Muscle layer of duodenum (tissue), 2 donors: ENCODE data around the gene DEFB118.
"Not testable (repeated sequence)": the region's sequence is repeated elsewhere in the genome, so short reads cannot be mapped to it uniquely, and the experiment has no call there.

Experiments used
- H3K27ac ChIP-seq: one replicate; pipeline ENCODE4 v1.7.0; 2013; ENCODE audit warnings: mild to moderate bottlenecking, low read length
- H3K27me3 ChIP-seq: one replicate; pipeline ENCODE4 v1.7.0; 2013; ENCODE audit warnings: low read depth, mild to moderate bottlenecking, control low read depth, low read length
- H3K36me3 ChIP-seq, 2 donors: one replicate each; pipeline ENCODE4 v1.7.0; 2013; ENCODE audit warnings: low read length in 2 of 2, control low read depth in 1 of 2, mild to moderate bottlenecking in 1 of 2; ENCODE audit not compliant: insufficient read depth in 2 of 2, control insufficient read depth in 1 of 2
- H3K4me1 ChIP-seq, 2 donors: one replicate each; pipeline ENCODE4 v1.7.0; 2013; ENCODE audit warnings: low read length in 2 of 2, mild to moderate bottlenecking in 2 of 2, control low read depth in 1 of 2, moderate library complexity in 1 of 2; ENCODE audit not compliant: insufficient read depth in 2 of 2, control insufficient read depth in 1 of 2
- H3K4me3 ChIP-seq, 2 donors: one replicate each; pipeline ENCODE4 v1.7.0; 2013; ENCODE audit warnings: low read length in 2 of 2, low read depth in 1 of 2, mild to moderate bottlenecking in 1 of 2
- H3K9me3 ChIP-seq, 2 donors: one replicate each; pipeline ENCODE4 v1.7.0; 2013; ENCODE audit warnings: low read length in 2 of 2, control low read depth in 1 of 2, mild to moderate bottlenecking in 1 of 2; ENCODE audit not compliant: control insufficient read depth in 1 of 2
- donor health status: healthy.

The DEFB118 gene

GRCh38 chr20:31368301-31368700 is at the start of gene DEFB118:
TSS of gene DEFB118 (plus strand) at chr20:31368601. CDS start at chr20:31368651, 50 bp downstream.
- H3K9me3 ChIP-seq, result peaks cover 2 to 6% of the 10 kb centered on the region in 2 donors
- H3K4me3 ChIP-seq, result no peak within 1 kb of the TSS
- no peak within 1 kb of the TSS for H3K27ac ChIP-seq
- no peaks in the 10 kb centered on the region for H3K27me3 ChIP-seq
- no peaks in the 10 kb centered on the region for H3K36me3 ChIP-seq
- H3K4me1 ChIP-seq, result no peaks in the 10 kb centered on the region

- H3K9me3 ChIP-seq, result peaks cover 5 to 28% of the 10 kb centered on the region in 2 donors
- no peaks in the 10 kb centered on the region for H3K36me3 ChIP-seq
- no peak overlapping the region for H3K27ac ChIP-seq
- H3K4me3 ChIP-seq, result no peak overlapping the region
- no peaks in the 10 kb centered on the region for H3K27me3 ChIP-seq
- no peaks in the 10 kb centered on the region for H3K4me1 ChIP-seq
Observed at GRCh38 chr20:31322504-31322903, 45.9 kb upstream of the DEFB118 start.

- Histone ChIP-seq H3K36me3 (no peaks in the 10 kb centered on the region), H3K9me3 (peaks cover 0 to 14% of the 10 kb centered on the region in 2 donors), H3K27ac (no peak overlapping the region), H3K4me1 (no peaks in the 10 kb centered on the region), H3K4me3 (no peak overlapping the region), H3K27me3 (no peaks in the 10 kb centered on the region)
Observed at GRCh38 chr20:31330893-31331292, 37.5 kb upstream of the DEFB118 start.

GRCh38 chr20:31341470-31341869 is 26.9 kb upstream of the DEFB118 start:
- no peaks in the 10 kb centered on the region for H3K36me3 ChIP-seq
- H3K4me1 ChIP-seq, result no peaks in the 10 kb centered on the region
- H3K27me3 ChIP-seq, result no peaks in the 10 kb centered on the region
- H3K4me3 ChIP-seq, result no peak overlapping the region
- peaks cover 0 to 6% of the 10 kb centered on the region in 2 donors for H3K9me3 ChIP-seq
- no peak overlapping the region for H3K27ac ChIP-seq

GRCh38 chr20:31355981-31356380 is 12.4 kb upstream of the DEFB118 start:
- H3K9me3 ChIP-seq, result peaks cover 0 to 2% of the 10 kb centered on the region in 2 donors
- H3K36me3 ChIP-seq, result no peaks in the 10 kb centered on the region
- no peak overlapping the region for H3K27ac ChIP-seq
- H3K27me3 ChIP-seq, result no peaks in the 10 kb centered on the region
- no peak overlapping the region for H3K4me3 ChIP-seq
- no peaks in the 10 kb centered on the region for H3K4me1 ChIP-seq

GRCh38 chr20:31363295-31363694 is 5.1 kb upstream of the DEFB118 start:
- H3K27me3 ChIP-seq, result no peaks in the 10 kb centered on the region
- H3K9me3 ChIP-seq, result peaks cover 2 to 4% of the 10 kb centered on the region in 2 donors
- no peaks in the 10 kb centered on the region for H3K36me3 ChIP-seq
- no peaks in the 10 kb centered on the region for H3K4me1 ChIP-seq
- H3K4me3 ChIP-seq, result no peak overlapping the region
- H3K27ac ChIP-seq, result no peak overlapping the region

- H3K4me3 ChIP-seq, H3K36me3 ChIP-seq, H3K27me3 ChIP-seq, H3K27ac ChIP-seq, H3K4me1 ChIP-seq, H3K9me3 ChIP-seq: not testable (repeated sequence)
Observed at GRCh38 chr20:31364272-31364671, 4.1 kb upstream of the DEFB118 start.

- no peaks in the 10 kb centered on the region for H3K4me1 ChIP-seq
- H3K4me3 ChIP-seq, result no peak overlapping the region
- H3K36me3 ChIP-seq, result no peaks in the 10 kb centered on the region
- H3K27me3 ChIP-seq, result no peaks in the 10 kb centered on the region
- no peak overlapping the region for H3K27ac ChIP-seq
- H3K9me3 ChIP-seq, result peaks cover 3 to 5% of the 10 kb centered on the region in 2 donors
Observed at GRCh38 chr20:31374346-31374745, 5.9 kb downstream of the DEFB118 start.

GRCh38 chr20:31390490-31390889 is 22.1 kb downstream of the DEFB118 start, which contains the start of gene DEFB119:
TSS of gene DEFB119 (minus strand) at chr20:31390590. CDS start at chr20:31390483, 107 bp downstream.
- Histone ChIP-seq H3K9me3 (no peaks in the 10 kb centered on the region), H3K27ac (no peak within 1 kb of the TSS), H3K36me3 (no peaks in the 10 kb centered on the region), H3K4me1 (no peaks in the 10 kb centered on the region), H3K4me3 (no peak within 1 kb of the TSS), H3K27me3 (no peaks in the 10 kb centered on the region)

- H3K4me3 ChIP-seq, result no peak overlapping the region
- H3K9me3 ChIP-seq, result no peaks in the 10 kb centered on the region
- no peaks in the 10 kb centered on the region for H3K27me3 ChIP-seq
Observed at GRCh38 chr20:31392836-31393235, 24.4 kb downstream of the DEFB118 start.

GRCh38 chr20:31394900-31395299 is 26.5 kb downstream of the DEFB118 start:
- Histone ChIP-seq H3K36me3 (no peaks in the 10 kb centered on the region), H3K4me3 (no peak overlapping the region), H3K9me3 (no peaks in the 10 kb centered on the region), H3K27me3 (no peaks in the 10 kb centered on the region), H3K27ac (no peak overlapping the region), H3K4me1 (no peaks in the 10 kb centered on the region)

More at GRCh38 chr20:31392836-31393235, 24.4 kb downstream of the DEFB118 start:
- Histone ChIP-seq H3K27ac (no peak overlapping the region), H3K4me1 (no peaks in the 10 kb centered on the region), H3K36me3 (no peaks in the 10 kb centered on the region)

- Histone ChIP-seq H3K27me3 (no peaks in the 10 kb centered on the region), H3K4me1 (no peaks in the 10 kb centered on the region), H3K9me3 (no peaks in the 10 kb centered on the region), H3K27ac (no peak overlapping the region), H3K36me3 (no peaks in the 10 kb centered on the region), H3K4me3 (no peak overlapping the region)
Observed at GRCh38 chr20:31403886-31404285, 35.5 kb downstream of the DEFB118 start.
